Caco-2 (cell line): ENCODE data around the gene APOBEC3G. TPM values are rescaled to one million over a fixed set of nuclear protein-coding genes. Genes with fewer than 3 reads are reported as not detected.
A peak's percentile ranks its signal among the peaks of the same experiment; 100 is the strongest.
"Not testable (repeated sequence)": the region's sequence is repeated elsewhere in the genome, so short reads cannot be mapped to it uniquely, and the experiment has no call there.

Source experiments
- BruUV-seq: library from RNA; stranded (reverse); fragments of 400-500 nt; replicated peaks from 2 replicates; lab custom pipeline; 2021; lab: Mats Ljungman, UMichigan
- CTCF ChIA-PET: fragments of 300-600 bp; sonication (Branson Sonifier 250); formaldehyde crosslinking; loops from one replicate; lab custom pipeline; 2022; ENCODE audit warnings: antibody characterized with exemption; lab: Charles Lee
- POLR2A ChIA-PET: fragments of 300-600 bp; sonication (Branson Sonifier 250); formaldehyde crosslinking; loops from one replicate; lab custom pipeline; 2022; ENCODE audit warnings: antibody characterized with exemption; lab: Charles Lee
- DNase-seq, 2 experiments: peaks; one replicate each; pipeline versions ENCODE4 v3.0.0 to v3.0.0-alpha.2; 2020 to 2022
- H3K27me3 ChIP-seq: replicated peaks from 2 replicates; pipeline ENCODE4 v1.6.0; 2011; ENCODE audit warnings: low read length; ENCODE audit not compliant: control insufficient read depth, insufficient read depth
- H3K36me3 ChIP-seq: 2 replicates; pipeline ENCODE4 v1.5.1; 2011; ENCODE audit warnings: low read length; ENCODE audit not compliant: control insufficient read depth, insufficient read depth
- H3K4me1 ChIP-seq: fragments of 250-450 bp; sonication (Bioruptor Pico); 2 replicates; pipeline ENCODE4 v1.5.1; 2020; ENCODE audit warnings: mild to moderate bottlenecking
- H3K4me3 ChIP-seq: 2 replicates; pipeline ENCODE4 v1.5.1; 2011; ENCODE audit warnings: low read depth, mild to moderate bottlenecking, control low read depth, low read length
- H3K9me3 ChIP-seq: fragments of 250-450 bp; sonication (Bioruptor Pico); 2 replicates; pipeline ENCODE4 v1.5.1; 2020; ENCODE audit warnings: mild to moderate bottlenecking, moderate library complexity
- H3K27ac Mint-ChIP-seq: one replicate; pipeline ENCODE4 v1.8.0; 2022; ENCODE audit warnings: mixed read lengths; ENCODE audit not compliant: unreplicated experiment
- H3K27me3 Mint-ChIP-seq: one replicate; pipeline ENCODE4 v1.8.0; 2022; ENCODE audit warnings: mixed read lengths; ENCODE audit not compliant: insufficient read depth, unreplicated experiment
- H3K36me3 Mint-ChIP-seq: one replicate; pipeline ENCODE4 v1.8.0; 2022; ENCODE audit warnings: mild to moderate bottlenecking, mixed read lengths; ENCODE audit not compliant: insufficient read depth, unreplicated experiment
- H3K4me1 Mint-ChIP-seq: one replicate; pipeline ENCODE4 v1.8.0; 2022; ENCODE audit warnings: low read depth, mixed read lengths; ENCODE audit not compliant: unreplicated experiment
- H3K4me3 Mint-ChIP-seq: one replicate; pipeline ENCODE4 v1.8.0; 2022; ENCODE audit warnings: mild to moderate bottlenecking, moderate library complexity, mixed read lengths; ENCODE audit not compliant: unreplicated experiment
- H3K9me3 Mint-ChIP-seq: one replicate; pipeline ENCODE4 v1.8.0; 2022; ENCODE audit warnings: mixed read lengths; ENCODE audit not compliant: unreplicated experiment
- intact Hi-C: fragments of 100-400 bp; cut with micrococcal nuclease; formaldehyde crosslinking; loops from one replicate; pipeline ENCODE4 v1.10.0; 2022; ENCODE audit not compliant: unreplicated experiment
- total RNA-seq: library from RNA; stranded (reverse); gene quantifications from 2 replicates; pipeline ENCODE4 v1.2.3, GENCODE V29; 2022
- TF ChIP-seq, protein P1 (sequence below), 2 experiments: fragments of 200-600 bp in 1 of 2; IDR thresholded peaks; 1 replicate in 1 of 2; 2 replicates in 1 of 2; pipeline versions ENCODE4 v1.5.1 to v1.8.0; 2011 to 2022; ENCODE audit warnings: antibody characterized with exemption in 1 of 2, control low read depth in 1 of 2, inconsistent platforms in 1 of 2, low read depth in 1 of 2, low read length in 1 of 2, mild to moderate bottlenecking in 1 of 2, moderate library complexity in 1 of 2; ENCODE audit not compliant: insufficient read depth in 1 of 2, severe bottlenecking in 1 of 2, unreplicated experiment in 1 of 2

The APOBEC3G gene
- total RNA-seq, 1 experiment from 2014 or later, result 0.73 TPM

- Mint-ChIP-seq H3K9me3 (no peaks in the 10 kb centered on the region), H3K36me3 (no peaks in the 10 kb centered on the region), H3K27me3 (no peaks in the 10 kb centered on the region), H3K4me3 (no peak overlapping the region), H3K27ac (no peak overlapping the region), H3K4me1 (no peaks in the 10 kb centered on the region)
- Histone ChIP-seq H3K36me3 (no peaks in the 10 kb centered on the region), H3K9me3 (no peaks in the 10 kb centered on the region), H3K4me1 (peaks cover 3% of the 10 kb centered on the region; the same call in 1 of the 2 replicates), H3K4me3 (no peak overlapping the region), H3K27me3 (no peaks in the 10 kb centered on the region)
- no TSS peak for BruUV-seq
- ChIA-PET CTCF (interaction anchor here (0.7 kb wide), 1 partner anchor 40 kb away, joined by 3 read pairs; no protein-coding TSS in a partner anchor), POLR2A (no interaction called here)
- DNase-seq, result no peak
- intact Hi-C loops, result no loop called here
- TF ChIP-seq, protein P1, sequence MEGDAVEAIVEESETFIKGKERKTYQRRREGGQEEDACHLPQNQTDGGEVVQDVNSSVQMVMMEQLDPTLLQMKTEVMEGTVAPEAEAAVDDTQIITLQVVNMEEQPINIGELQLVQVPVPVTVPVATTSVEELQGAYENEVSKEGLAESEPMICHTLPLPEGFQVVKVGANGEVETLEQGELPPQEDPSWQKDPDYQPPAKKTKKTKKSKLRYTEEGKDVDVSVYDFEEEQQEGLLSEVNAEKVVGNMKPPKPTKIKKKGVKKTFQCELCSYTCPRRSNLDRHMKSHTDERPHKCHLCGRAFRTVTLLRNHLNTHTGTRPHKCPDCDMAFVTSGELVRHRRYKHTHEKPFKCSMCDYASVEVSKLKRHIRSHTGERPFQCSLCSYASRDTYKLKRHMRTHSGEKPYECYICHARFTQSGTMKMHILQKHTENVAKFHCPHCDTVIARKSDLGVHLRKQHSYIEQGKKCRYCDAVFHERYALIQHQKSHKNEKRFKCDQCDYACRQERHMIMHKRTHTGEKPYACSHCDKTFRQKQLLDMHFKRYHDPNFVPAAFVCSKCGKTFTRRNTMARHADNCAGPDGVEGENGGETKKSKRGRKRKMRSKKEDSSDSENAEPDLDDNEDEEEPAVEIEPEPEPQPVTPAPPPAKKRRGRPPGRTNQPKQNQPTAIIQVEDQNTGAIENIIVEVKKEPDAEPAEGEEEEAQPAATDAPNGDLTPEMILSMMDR (IDR thresholded peaks at IDR 0.05; ENCODE audit: insufficient read depth in 1 of 2, low read depth in 1 of 2, low read length in 1 of 2, severe bottlenecking in 1 of 2, unreplicated experiment in 1 of 2), result peak in 1 of 2 experiments; percentile 13
These were observed 8.9 kb upstream of the APOBEC3G start for GRCh38 chr22:39068033-39068785.

GRCh38 chr22:39070186-39070585, 6.9 kb upstream of the APOBEC3G start:
- Histone ChIP-seq H3K4me1 (peaks cover 3% of the 10 kb centered on the region; the same call in 1 of the 2 replicates), H3K27me3 (no peaks in the 10 kb centered on the region), H3K9me3 (no peaks in the 10 kb centered on the region), H3K4me3 (no peak overlapping the region), H3K36me3 (no peaks in the 10 kb centered on the region)
- DNase-seq, result no peak
- TF ChIP-seq, protein P1 (IDR thresholded peaks at IDR 0.05; ENCODE audit: insufficient read depth in 1 of 2, low read depth in 1 of 2, low read length in 1 of 2, severe bottlenecking in 1 of 2, unreplicated experiment in 1 of 2), result no peak
- Mint-ChIP-seq H3K27me3 (no peaks in the 10 kb centered on the region), H3K9me3 (no peaks in the 10 kb centered on the region), H3K4me1 (no peaks in the 10 kb centered on the region), H3K4me3 (no peak overlapping the region), H3K36me3 (no peaks in the 10 kb centered on the region), H3K27ac (no peak overlapping the region)
- no TSS peak for BruUV-seq
- ChIA-PET CTCF (no interaction called here), POLR2A (no interaction called here)
- intact Hi-C loops, result no loop called here

GRCh38 chr22:39072581-39072981, 4.5 kb upstream of the APOBEC3G start:
- H3K36me3 ChIP-seq, H3K4me3 ChIP-seq, CTCF ChIA-PET, DNase-seq, H3K9me3 Mint-ChIP-seq, intact Hi-C loops, H3K4me1 ChIP-seq, H3K4me1 Mint-ChIP-seq, POLR2A ChIA-PET, H3K27me3 ChIP-seq, H3K27me3 Mint-ChIP-seq, H3K4me3 Mint-ChIP-seq, H3K36me3 Mint-ChIP-seq, H3K9me3 ChIP-seq, BruUV-seq, H3K27ac Mint-ChIP-seq: not testable (repeated sequence)
